GM19043 (cell line): ENCODE data around the gene C16orf89.

ENCODE experiments used
- ATAC-seq: cut with Tn5 transposase; IDR thresholded peaks from one replicate; pipeline ENCODE4 v1.9.1; 2021; ENCODE audit warnings: low read depth; ENCODE audit not compliant: unreplicated experiment

Gene C16orf89

DNA sequence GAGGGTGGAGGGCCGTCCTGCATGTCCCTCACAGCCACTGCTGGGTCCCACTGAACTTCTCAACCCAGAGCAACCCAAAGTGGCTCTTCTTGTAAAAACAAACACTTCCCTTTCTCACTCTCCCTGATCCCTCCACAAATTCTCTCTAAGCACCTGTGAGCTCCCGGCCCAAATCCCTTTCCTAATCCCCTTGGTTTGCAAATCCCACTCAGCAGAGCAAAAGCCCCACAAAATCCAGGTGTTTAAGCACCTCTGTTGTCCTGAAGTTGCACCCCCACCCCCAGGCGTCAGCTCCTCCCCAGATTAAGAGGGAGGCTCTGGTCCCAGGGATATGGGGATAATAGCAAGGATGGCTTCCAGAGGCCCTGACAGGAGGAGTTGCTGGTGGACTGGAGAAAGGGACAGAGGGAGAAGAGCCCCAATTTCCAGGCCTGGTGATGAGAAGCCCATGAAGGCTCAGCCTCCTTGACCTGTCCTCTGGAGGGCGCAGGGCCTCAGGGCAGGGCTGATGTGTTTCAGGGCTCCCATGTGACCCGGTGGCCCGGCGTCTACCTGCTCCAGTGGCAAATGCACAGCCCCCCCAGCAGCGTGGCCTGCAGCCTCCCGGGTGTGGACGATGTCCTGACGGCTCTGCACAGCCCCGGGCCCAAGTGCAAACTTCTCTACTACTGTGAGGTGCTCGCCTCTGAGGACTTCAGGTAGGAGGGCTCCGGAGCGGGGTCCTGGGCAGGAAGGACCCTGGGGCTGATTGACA is 55.0 kb downstream of the C16orf89 start:
- ATAC-seq: no peak

GRCh38 chr16:5008311-5008731 is 57.4 kb downstream of the C16orf89 start:
- no peak for ATAC-seq

DNA sequence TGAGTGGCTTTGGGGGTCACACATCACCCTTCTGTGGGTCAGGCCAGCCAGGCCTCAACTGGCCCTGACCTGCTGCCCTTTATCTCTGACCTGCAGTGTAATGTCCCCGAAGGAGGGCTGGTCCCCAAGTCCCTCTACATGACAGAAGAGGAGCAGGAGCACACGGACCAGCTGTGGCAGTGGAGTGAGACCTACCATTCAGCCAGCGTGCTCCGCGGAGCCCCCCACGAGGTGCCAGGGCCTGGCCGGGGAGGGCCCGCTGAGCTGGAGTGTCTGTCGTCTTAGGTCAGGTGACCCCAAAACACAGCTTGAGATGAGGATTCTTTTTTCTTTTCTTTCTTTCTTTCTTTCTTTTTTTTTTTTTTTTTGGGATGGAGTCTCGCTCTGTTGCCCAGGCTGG is 58.5 kb downstream of the C16orf89 start:
- no peak for ATAC-seq

GRCh38 chr16:5006348-5007193 is 59.2 kb downstream of the C16orf89 start:
- no peak for ATAC-seq

- ATAC-seq: no peak
Observed at GRCh38 chr16:5005916-5006315, 59.8 kb downstream of the C16orf89 start.

GRCh38 chr16:5004311-5004710 is 61.4 kb downstream of the C16orf89 start:
- ATAC-seq: no peak

DNA sequence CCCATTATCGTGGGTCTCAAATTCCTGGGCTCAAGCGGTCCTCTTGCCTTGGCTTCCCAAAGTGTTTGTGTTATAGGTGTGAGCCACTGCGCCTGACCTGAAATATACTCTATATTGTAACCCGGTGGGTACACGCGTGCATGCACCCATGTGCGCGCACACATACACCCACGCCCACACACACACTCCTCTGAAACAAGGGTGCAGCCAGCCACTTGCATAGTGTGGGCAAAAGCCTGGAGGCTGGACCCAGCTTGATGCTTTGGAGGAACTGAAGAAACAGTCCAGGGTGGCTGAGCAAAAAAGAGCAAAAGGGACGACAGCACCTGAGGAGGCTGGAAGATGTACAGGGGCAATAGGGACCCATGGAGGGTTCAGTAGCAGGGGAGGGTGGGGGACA is 61.9 kb downstream of the C16orf89 start:
- ATAC-seq: no peak

DNA sequence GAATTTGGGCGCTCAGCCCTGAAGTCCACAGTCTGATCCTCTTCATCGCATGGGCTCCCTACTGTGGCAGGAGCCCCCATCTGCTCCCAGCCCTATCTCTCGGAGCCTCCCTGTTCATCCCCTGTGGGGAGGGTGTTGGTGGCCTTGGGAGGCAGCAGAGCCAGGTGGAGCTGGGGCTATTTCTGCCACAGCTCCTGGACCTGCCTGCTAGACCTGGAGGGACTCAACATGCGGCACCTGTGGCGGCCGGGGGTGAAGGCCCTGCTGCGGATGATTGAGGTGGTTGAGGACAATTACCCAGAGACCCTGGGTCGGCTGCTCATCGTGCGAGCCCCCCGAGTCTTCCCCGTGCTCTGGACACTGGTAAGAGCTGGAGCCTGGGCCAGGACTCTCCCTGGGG is 62.5 kb downstream of the C16orf89 start:
- ATAC-seq: no peak

GRCh38 chr16:5002699-5003143 is 63.0 kb downstream of the C16orf89 start:
- ATAC-seq: no peak

- ATAC-seq: no peak
Observed at GRCh38 chr16:5001986-5002385, 63.8 kb downstream of the C16orf89 start.

DNA sequence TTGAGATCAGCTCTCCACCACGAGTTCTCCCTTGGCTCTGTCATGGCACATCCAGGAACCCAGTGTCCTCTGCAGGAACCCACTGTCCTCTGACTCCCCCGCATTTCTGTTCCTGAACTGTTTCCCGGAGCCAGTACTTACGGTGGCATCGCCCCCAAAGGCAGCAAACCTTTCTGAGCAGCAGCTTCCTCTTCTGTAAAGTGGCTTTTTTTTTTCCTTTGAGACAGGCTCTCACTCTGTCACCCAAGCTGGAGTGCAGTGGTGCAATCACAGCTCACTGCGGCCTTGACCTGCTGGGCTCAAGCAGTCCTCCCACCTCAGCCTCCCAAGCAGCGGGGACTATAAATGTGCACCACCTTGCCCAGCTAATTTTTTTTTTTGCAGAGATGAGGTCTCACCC is 64.2 kb downstream of the C16orf89 start:
- no peak for ATAC-seq

GRCh38 chr16:5000573-5001001 is 65.2 kb downstream of the C16orf89 start:
- ATAC-seq: no peak

- no peak for ATAC-seq
Observed at GRCh38 chr16:4994719-4995434, 70.9 kb downstream of the C16orf89 start.
